ENCODE results near the gene ERGIC1.

The ERGIC1 gene

DNA sequence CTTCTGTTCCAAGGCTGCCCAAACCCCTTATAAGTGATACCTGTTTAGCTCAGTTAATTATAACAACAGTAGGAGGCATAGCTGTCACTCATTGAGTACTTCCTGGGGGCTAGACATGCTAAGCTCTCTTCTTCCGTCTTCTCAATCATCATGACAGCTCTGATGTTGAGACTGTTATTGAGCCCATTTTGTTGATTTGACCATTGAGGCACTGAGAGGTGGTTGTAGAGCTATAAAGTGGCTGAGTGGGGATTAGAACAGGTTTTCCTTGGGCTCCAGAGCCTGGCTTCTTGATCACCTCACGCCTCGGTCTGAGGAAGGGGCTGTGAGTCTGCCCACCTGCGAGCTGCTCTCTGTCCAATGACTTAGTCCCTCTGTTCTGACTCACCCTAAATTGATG, 99.2 kb downstream of the ERGIC1 start:
- DNase-seq = no peak
- Histone ChIP-seq H3K4me2 (ENCODE audit: low read depth, low read length) (no peak overlapping the region), H4K20me1 (ENCODE audit: insufficient read depth, low read length) (no peaks in the 10 kb centered on the region), H3K27me3 (replicated peaks; ENCODE audit: insufficient read depth, low read length) (no peaks in the 10 kb centered on the region), H3K9me2 (replicated peaks; ENCODE audit: insufficient read depth, low read length) (no peaks in the 10 kb centered on the region), H3K9me3 (replicated peaks; ENCODE audit: insufficient read depth, low read length) (no peaks in the 10 kb centered on the region), H3K9ac (ENCODE audit: low read length) (no peak overlapping the region), H3F3A (ENCODE audit: insufficient read depth, low read length) (no peaks in the 10 kb centered on the region; the same call in 1 of the 2 replicates), H3K36me3 (replicated peaks; ENCODE audit: insufficient read depth, low read length) (peaks cover 9% of the 10 kb centered on the region; the same call in 1 of the 2 replicates), H2AFZ (ENCODE audit: low read length) (no peak overlapping the region), H3K4me3 (ENCODE audit: low read length) (no peak overlapping the region), H3K4me1 (ENCODE audit: low read length) (no peaks in the 10 kb centered on the region), H3K79me2 (ENCODE audit: low read length) (no peaks in the 10 kb centered on the region), H3K27ac (ENCODE audit: low read length) (no peak overlapping the region)
- TF ChIP-seq EZH2phosphoT487 (IDR thresholded peaks at IDR 0.05; ENCODE audit: low read length) (no peak), EZH2 (optimal IDR thresholded peaks at IDR 0.05; ENCODE audit: low read depth, low read length) (no peak)
- TF ChIP-seq, protein P1, sequence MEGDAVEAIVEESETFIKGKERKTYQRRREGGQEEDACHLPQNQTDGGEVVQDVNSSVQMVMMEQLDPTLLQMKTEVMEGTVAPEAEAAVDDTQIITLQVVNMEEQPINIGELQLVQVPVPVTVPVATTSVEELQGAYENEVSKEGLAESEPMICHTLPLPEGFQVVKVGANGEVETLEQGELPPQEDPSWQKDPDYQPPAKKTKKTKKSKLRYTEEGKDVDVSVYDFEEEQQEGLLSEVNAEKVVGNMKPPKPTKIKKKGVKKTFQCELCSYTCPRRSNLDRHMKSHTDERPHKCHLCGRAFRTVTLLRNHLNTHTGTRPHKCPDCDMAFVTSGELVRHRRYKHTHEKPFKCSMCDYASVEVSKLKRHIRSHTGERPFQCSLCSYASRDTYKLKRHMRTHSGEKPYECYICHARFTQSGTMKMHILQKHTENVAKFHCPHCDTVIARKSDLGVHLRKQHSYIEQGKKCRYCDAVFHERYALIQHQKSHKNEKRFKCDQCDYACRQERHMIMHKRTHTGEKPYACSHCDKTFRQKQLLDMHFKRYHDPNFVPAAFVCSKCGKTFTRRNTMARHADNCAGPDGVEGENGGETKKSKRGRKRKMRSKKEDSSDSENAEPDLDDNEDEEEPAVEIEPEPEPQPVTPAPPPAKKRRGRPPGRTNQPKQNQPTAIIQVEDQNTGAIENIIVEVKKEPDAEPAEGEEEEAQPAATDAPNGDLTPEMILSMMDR (IDR thresholded peaks at IDR 0.05; ENCODE audit: low read length) = no peak

DNA sequence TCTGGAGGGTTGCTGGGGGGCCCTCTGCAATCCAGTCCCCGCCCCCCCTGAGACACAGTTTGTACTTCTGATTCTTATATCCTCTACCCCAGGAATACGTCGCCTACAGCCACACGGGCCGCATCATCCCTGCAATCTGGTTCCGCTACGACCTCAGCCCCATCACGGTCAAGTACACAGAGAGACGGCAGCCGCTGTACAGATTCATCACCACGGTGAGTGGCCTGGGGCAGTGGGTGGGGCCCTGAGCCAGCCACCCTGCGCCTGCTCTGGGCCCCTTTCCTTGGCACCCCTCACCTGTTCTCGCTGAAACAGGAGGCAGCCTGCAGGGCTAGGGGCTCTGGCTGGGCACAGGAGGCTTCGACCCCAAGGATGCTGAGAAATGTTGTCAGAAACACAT, 101.0 kb downstream of the ERGIC1 start:
- no peak overlapping the region for H3K27ac ChIP-seq (ENCODE audit: low read length)
- no peak overlapping the region for H3K4me3 ChIP-seq (ENCODE audit: low read length)
- TF ChIP-seq EZH2phosphoT487 (IDR thresholded peaks at IDR 0.05; ENCODE audit: low read length) (no peak), EZH2 (optimal IDR thresholded peaks at IDR 0.05; ENCODE audit: low read depth, low read length) (no peak)
- TF ChIP-seq, protein P1 (IDR thresholded peaks at IDR 0.05; ENCODE audit: low read length) = no peak
- H3K36me3 ChIP-seq (replicated peaks; ENCODE audit: insufficient read depth, low read length) = peaks cover 9% of the 10 kb centered on the region; the same call in 1 of the 2 replicates
- no peak overlapping the region for H3K9ac ChIP-seq (ENCODE audit: low read length)
- H3K9me2 ChIP-seq (replicated peaks; ENCODE audit: insufficient read depth, low read length) = no peaks in the 10 kb centered on the region
- H3K9me3 ChIP-seq (replicated peaks; ENCODE audit: insufficient read depth, low read length) = no peaks in the 10 kb centered on the region
- no peaks in the 10 kb centered on the region for H3K79me2 ChIP-seq (ENCODE audit: low read length)
- H3K4me2 ChIP-seq (ENCODE audit: low read depth, low read length) = no peak overlapping the region
- no peak overlapping the region for H2AFZ ChIP-seq (ENCODE audit: low read length)
- DNase-seq = no peak
- H3K27me3 ChIP-seq (replicated peaks; ENCODE audit: insufficient read depth, low read length) = no peaks in the 10 kb centered on the region
- H3K4me1 ChIP-seq (ENCODE audit: low read length) = no peaks in the 10 kb centered on the region
- H3F3A ChIP-seq (ENCODE audit: insufficient read depth, low read length) = no peaks in the 10 kb centered on the region; the same call in 1 of the 2 replicates
- no peaks in the 10 kb centered on the region for H4K20me1 ChIP-seq (ENCODE audit: insufficient read depth, low read length)

DNA sequence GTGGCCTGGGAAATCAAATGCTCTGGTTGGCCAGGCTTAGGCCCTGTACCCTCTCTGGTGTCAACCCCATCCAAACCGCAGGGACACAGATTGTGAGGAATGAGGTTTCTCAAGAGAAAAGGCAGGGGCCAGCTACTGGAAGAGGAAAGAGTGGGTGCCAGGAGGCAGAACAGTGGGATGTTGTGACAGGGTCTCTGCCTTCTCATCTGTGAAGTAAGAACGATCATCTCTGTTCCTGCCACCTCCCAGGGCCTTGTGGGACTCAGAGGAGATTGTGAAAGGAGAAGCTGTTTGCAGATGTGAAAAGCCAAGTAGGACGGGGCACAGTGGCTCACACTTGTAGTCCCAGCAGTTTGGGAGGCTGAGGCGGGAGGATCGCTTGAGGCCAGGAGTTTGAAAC, 102.3 kb downstream of the ERGIC1 start:
- H3K79me2 ChIP-seq (ENCODE audit: low read length) = no peaks in the 10 kb centered on the region
- H4K20me1 ChIP-seq (ENCODE audit: insufficient read depth, low read length) = no peaks in the 10 kb centered on the region
- H3K9me2 ChIP-seq (replicated peaks; ENCODE audit: insufficient read depth, low read length) = no peaks in the 10 kb centered on the region
- no peak overlapping the region for H3K4me3 ChIP-seq (ENCODE audit: low read length)
- no peak for TF ChIP-seq EZH2 (optimal IDR thresholded peaks at IDR 0.05; ENCODE audit: low read depth, low read length)
- TF ChIP-seq, protein P1 (IDR thresholded peaks at IDR 0.05; ENCODE audit: low read length) = no peak
- TF ChIP-seq EZH2phosphoT487 (IDR thresholded peaks at IDR 0.05; ENCODE audit: low read length) = no peak
- no peak overlapping the region for H3K9ac ChIP-seq (ENCODE audit: low read length)
- no peaks in the 10 kb centered on the region for H3K27me3 ChIP-seq (replicated peaks; ENCODE audit: insufficient read depth, low read length)
- H3K9me3 ChIP-seq (replicated peaks; ENCODE audit: insufficient read depth, low read length) = no peaks in the 10 kb centered on the region
- H3K27ac ChIP-seq (ENCODE audit: low read length) = no peak overlapping the region
- H3K36me3 ChIP-seq (replicated peaks; ENCODE audit: insufficient read depth, low read length) = peaks cover 9% of the 10 kb centered on the region; the same call in 1 of the 2 replicates
- no peak overlapping the region for H2AFZ ChIP-seq (ENCODE audit: low read length)
- H3K4me2 ChIP-seq (ENCODE audit: low read depth, low read length) = no peak overlapping the region
- H3F3A ChIP-seq (ENCODE audit: insufficient read depth, low read length) = no peaks in the 10 kb centered on the region
- no peaks in the 10 kb centered on the region for H3K4me1 ChIP-seq (ENCODE audit: low read length)
- no peak for DNase-seq
